HG03097 (cell line): ENCODE measurements around the gene USP54.
"Not testable (repeated sequence)": the region's sequence is repeated elsewhere in the genome, so short reads cannot be mapped to it uniquely, and the experiment has no call there.

Source experiments
- ATAC-seq: cut with Tn5 transposase; IDR thresholded peaks from one replicate; pipeline ENCODE4 v1.9.1; 2021; ENCODE audit not compliant: unreplicated experiment, low FRiP score

USP54 gene

DNA sequence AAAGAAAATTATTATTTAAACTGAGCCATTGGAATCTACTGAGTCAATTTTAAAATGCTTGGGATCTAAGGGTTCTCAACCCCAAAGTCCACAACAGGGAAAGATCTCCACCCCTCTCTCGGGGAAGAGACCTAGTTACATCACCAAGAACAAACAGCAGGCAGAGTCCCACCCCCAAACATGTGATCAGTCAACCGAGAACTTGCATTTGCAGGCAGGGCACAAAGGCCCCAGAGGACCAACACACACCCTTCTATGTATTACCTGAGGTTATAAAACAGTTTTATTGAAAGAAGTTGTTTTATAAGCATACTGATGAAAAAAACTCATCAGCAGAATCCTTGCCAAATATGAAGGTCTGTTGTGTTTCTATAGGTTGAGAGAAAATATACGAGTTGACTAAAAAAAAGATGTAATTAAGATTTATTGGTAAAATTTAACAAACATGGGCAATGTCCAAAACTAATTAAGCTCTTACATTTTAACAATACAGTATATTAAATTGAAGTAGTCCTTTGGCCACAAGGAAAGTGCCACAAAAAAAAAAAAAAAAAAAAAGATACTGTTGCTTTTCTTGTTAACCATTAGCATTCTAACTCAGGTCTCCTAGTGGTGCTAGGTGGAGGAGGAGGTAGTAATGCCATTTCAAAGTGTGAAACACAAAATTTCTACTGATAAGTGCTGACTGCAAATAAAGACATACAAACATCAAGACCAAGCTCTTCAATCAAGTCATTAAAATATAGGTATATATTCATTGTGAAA lies 975 bp upstream of the USP54 start:
- no peak for ATAC-seq

GRCh38 chr10:73589563-73590126 lies 1.5 kb downstream of the USP54 start:
- no peak for ATAC-seq

- no peak for ATAC-seq
Measured at GRCh38 chr10:73588656-73589055, 2.5 kb downstream of the USP54 start.

DNA sequence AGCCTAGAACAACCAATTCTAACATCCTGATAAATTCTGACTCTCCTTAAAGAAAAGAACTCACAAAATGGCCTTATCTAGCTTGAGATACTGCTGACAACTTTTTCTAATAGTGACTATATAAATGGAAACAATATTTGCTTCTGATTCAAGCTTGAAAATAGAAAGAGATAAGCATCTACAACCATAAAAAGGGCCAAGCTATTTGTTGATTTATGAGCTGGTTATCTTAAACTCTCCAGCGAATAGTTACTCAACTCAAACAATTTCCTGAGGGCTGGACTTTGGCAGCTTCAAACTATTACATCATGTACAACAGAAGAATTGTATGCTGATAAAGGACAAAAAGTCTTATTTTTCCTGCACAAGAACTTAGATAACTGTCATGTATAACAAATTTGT lies 4.6 kb downstream of the USP54 start:
- no peak for ATAC-seq

GRCh38 chr10:73585327-73585726 lies 5.8 kb downstream of the USP54 start:
- ATAC-seq: no peak

DNA sequence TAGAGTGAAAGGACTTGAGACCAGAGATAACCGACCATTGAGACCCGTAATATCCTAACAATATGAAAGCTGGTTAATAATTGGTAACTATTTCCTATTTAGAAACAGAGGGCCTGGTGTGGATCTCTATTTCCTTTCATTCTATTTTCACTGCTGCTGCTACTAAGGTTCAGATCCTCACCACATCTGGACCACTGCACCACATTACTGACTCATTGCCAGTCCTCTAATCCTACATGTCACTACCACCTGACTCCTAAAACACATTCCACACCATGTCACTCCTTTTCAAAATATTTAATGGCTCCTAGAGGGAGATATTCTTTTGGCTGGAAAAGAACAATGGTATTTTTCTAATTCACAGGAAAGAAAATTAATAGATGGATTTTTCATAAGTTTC lies 6.4 kb downstream of the USP54 start:
- peak; percentile 57 for ATAC-seq

DNA sequence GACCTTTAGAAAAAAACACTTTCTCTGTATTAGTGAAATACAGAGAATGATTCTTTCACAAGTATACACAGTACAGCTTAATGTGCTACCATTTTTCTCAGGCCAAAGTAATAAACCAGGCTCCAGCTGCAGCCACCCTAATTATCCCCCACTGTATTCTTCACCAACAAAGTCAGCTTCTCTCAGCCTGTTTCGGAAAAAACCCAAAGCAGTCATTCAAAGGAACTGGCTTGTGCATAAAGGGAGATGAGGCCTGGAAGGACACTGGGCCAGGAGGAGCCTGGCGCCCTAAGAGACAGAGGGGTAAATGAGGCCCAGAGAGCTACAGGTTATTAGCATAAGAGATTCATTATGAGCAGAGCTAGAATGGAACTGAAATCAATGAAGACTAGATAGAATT lies 9.2 kb downstream of the USP54 start:
- no peak for ATAC-seq

DNA sequence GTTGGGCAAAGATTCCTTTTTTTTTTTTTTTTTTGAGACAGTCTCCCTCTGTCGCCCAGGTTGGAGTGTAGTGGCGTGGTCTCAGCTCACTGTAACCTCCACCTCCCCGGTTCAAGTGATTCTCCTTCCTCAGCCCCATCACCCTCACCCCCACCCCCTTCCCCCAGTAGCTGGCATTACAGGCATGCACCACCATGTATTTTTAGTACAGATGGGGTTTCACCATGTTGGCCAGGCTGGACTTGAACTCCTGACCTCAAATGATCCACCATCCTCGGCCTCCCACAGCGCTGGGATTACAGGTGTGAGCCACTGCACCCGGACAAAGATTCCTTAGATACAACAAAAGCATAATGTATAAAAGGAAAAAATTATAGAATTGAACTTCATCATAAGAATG lies 12.2 kb downstream of the USP54 start:
- not testable (repeated sequence) for ATAC-seq

DNA sequence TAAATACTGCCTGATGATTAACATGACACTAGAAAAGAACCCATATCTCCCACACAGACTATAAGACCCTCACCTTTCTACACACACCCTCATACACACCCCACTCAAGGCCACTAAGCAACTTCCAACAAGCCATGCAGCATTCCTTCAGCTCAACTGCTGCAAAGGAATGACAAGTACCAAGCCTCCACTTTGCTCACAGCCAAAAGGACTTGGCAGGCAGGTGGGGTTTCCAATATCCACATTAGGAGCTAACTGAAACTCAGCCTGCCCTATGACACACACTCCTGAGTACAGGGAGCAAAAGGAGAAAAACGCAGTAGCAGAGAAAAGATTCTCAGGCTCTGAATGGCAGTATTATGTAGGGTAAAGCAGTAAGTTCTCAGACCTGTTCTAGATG lies 13.4 kb downstream of the USP54 start:
- ATAC-seq: no peak

DNA sequence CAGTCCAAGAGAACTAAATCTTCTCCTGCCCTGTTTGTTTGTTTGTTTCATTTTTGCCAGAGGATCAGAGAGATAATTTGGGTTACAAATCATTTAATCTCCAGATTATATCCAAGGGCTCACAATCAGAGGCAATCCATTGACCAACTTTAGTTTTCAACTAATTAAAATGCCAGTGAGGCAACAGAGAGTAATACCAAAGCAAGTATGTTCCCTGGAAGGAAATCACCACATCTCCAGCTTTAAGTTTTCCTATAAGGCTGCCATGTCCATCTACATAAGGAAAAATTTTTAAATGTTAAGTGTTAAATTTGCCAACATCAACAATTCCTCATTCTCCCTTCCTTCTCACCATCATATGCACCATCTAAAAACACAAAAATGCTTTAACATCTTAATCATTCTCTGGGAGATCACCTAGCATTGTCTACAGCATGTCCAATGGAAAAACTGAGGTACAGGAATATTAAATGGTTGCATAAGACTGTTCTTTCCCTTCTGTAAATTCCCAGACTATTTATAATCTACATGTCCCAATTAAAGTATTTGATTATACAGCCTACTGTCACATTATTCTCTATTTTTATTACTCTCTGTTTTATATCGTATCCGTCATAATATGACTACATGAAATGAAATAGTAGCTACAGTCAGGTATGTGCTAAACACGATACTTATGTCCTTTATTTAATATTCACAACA lies 14.1 kb downstream of the USP54 start:
- no peak for ATAC-seq

DNA sequence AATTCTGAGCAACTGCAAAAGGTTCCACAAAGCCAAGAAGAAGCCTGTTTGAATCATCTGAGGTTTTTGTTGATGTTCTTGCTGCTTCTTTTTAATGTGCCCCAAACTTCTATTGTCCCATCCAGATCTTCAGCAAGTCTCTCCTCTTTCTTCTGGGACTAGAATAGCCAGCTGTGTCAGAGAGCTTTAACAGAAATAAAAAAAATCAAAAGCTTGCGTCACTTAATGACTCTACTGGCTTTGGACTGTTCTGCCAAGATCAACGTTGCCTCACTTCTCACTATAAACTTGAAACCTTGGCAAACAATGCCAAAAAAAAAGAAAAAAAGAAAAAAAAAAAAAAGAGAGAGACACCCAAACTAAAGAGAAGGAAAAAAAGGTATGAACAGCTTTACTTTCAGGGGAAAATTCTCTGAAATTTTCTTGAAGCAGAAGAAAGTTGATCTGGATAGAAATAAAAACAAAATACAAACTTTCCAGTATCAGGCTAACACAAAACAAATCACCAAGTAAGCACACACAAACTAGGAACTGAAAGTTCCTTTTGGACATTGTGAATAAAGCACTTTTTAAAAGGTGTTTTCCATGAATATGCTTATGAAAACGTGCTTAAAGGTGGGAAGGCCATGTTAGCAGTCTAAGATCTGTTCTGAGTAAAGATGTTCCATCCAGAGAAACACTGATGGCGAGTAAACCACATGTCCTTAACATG lies 14.8 kb downstream of the USP54 start:
- no peak for ATAC-seq

- ATAC-seq: not testable (repeated sequence)
Measured at GRCh38 chr10:73567025-73567424, 24.1 kb downstream of the USP54 start.

DNA sequence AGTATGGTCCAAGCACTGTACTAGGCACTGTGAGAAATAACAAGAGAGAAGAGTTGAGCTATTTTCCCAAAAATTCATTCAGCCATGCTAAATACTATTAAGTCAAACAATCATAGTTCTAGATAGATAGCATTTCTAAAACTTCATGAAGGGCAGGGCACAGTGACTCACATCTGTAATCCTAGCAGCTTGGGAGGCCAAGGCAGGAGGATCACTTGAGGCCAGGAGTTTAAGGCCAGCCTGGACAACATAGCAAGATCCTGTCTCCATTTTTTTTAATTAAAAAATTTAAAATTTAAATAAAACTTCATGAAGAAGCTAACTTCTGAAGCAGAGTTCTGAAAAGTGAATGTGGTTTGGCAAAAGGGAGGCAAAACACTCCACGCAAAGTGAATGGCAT lies 29.9 kb downstream of the USP54 start:
- ATAC-seq: no peak

DNA sequence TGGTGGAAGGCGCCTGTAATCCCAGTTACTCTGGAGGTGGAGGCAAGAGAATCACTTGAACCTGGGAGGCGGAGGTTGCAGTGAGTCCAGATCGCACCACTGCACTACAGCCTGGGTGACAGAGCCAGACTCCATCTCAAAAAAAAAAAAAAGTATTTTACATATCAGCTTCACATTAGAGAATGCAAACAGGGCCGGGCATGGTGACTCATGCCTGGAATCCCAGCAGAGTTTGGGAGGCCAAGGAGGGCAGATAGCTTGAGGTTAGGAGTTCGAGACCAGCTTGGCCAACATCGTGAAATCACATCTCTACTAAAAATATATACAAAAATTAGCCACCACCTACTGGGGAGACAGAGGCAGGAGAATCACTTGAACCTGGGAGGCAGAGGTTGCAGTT lies 31.6 kb downstream of the USP54 start:
- ATAC-seq: no peak

- no peak for ATAC-seq
Measured at GRCh38 chr10:73556855-73557254, 34.3 kb downstream of the USP54 start.

DNA sequence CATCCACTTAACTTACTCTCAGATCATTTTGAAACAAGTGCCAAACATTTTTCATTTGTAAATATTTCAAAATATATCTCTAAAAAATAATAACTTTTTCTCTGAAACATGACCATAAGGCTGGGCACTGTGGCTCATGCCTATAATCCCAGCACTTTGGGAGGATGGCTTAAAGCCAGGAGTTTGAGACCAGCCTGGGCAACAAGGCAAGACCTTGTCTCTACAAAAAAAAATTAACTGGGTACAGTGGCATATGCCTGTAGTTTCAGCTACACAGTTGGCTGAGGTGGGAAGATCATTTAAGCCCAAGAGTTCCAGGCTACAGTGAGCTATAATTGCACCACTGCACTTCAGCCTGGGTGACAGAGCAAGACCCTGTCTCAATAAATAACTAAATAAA lies 36.4 kb downstream of the USP54 start:
- ATAC-seq: no peak

DNA sequence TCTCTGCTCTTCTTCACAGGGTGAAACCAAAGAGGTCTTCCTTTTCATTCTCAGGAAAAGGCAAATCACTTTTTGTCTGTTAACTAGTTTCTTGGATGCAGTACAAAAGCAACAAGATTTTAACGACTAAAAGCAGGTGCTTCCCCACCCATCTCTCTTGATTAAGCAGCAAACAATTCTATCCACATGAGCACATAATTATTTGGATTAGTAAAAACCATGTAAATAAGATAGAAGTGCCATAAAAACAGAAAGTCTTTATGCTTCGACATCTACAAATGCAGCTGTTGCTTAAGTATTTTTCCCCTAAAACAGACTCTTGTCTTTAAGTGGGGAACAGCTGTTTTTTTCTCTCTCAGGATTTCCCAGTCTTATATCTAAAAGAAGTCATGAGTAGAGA lies 37.4 kb downstream of the USP54 start:
- no peak for ATAC-seq

DNA sequence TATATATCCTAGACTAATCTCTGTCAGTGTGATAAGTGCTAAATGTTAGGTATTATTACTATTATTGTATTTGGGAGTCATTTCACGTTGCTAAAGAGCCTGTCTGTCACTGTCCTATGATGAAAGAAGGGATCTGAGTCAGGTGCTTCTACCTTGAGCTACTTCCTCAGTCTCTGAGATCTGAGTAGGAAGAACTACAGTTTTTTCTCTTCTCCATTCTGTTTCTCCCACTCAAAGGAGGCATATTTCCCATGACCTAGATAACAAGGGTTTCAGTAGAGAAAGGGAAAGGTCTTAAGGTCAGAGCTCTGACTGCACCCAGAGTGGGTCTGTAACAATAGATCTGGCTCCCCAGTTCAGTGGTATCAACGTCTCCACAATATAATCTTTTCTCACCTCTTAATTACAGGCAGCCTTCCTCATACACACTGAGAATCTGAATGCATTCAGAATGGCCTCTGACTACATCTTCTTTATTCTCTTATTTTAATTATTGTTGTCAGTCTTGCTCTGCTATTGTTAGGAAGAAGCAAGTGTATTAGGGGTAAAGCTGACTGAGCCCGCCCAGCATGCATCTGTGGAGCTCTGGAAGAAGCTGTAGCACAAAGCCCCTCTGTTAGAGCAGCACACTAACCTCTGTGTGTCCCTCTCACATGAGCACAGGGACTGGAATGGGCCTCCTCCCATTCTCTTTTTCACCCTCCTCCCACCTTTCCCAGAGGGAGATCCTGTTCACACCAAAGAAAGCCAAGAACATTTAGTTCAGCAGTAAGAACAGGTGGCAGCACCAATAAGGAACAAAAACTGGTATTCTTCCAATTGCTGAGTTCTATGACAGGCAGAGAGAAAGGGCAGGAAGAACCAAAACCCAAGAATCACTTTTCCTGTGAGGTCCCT lies 38.1 kb downstream of the USP54 start:
- no peak for ATAC-seq

DNA sequence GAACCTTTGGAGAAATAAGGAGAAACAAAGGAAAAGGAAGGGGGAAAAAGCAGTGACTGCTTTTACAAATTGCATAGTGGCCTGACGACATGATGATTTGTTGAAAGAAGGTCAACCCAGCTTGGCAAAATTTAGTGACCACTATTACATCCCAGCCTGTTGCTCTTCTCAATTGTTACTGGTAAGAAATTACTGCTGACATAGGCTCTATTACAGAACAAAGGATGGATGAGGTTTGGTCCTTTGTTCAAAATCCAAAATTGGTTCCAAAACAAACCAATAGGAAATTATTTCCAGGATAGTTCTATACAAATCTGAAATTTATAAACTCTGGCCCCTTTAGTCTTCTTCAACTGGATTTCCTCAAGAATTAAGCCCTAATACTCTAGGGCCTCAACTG lies 39.6 kb downstream of the USP54 start:
- ATAC-seq: no peak

GRCh38 chr10:73545357-73545756 lies 45.8 kb downstream of the USP54 start:
- no peak for ATAC-seq
